Endothelial cell of umbilical vein (primary cell): ENCODE measurements around the gene PKD2. TPM values are rescaled to one million over a fixed set of nuclear protein-coding genes. Genes with fewer than 3 reads are reported as not detected.

Experiments
- BruUV-seq: library from RNA; stranded (reverse); fragments of 400-500 nt; replicated peaks from 2 replicates; lab custom pipeline; 2021; lab: Mats Ljungman, UMichigan
- CTCF ChIA-PET: fragments of 300-600, 350-600 bp; sonication (Branson Sonifier 250); formaldehyde crosslinking; loops from one replicate; lab custom pipeline; 2021; ENCODE audit warnings: antibody characterized with exemption, inconsistent platforms; lab: Charles Lee
- POLR2A ChIA-PET: fragments of 300-600, 350-600 bp; sonication (Branson Sonifier 250); formaldehyde crosslinking; loops from one replicate; lab custom pipeline; 2021; ENCODE audit warnings: antibody characterized with exemption, inconsistent platforms; lab: Charles Lee
- DNase-seq: peaks from one replicate; pipeline ENCODE4 v3.0.0-alpha.2; 2011; ENCODE audit warnings: low read depth, low spot score
- FAIRE-seq: peaks from 2 replicates; lab custom pipeline; 2011; peaks lifted over from hg19 to GRCh38; lab: Jason Lieb, UNC
- H2AFZ ChIP-seq: 2 replicates; pipeline ENCODE4 v1.6.0; 2012; ENCODE audit warnings: low read depth, low read length, control low read depth, inconsistent platforms
- H3K27ac ChIP-seq: 2 replicates; pipeline ENCODE4 v1.5.1; 2011; ENCODE audit warnings: low read depth, mild to moderate bottlenecking, control low read depth, low read length, moderate library complexity; ENCODE audit not compliant: insufficient read depth
- H3K27me3 ChIP-seq, 2 experiments: 2 replicates each; pipeline versions ENCODE4 v1.6.0 to v1.6.1; 2011; ENCODE audit warnings: low read length in 2 of 2, mixed read lengths in 1 of 2; ENCODE audit not compliant: control insufficient read depth in 2 of 2, insufficient read depth in 2 of 2
- H3K36me3 ChIP-seq, 2 experiments: 2 replicates in 1 of 2; 3 replicates in 1 of 2; pipeline ENCODE4 v1.5.1; 2011; ENCODE audit warnings: low read length in 2 of 2, mild to moderate bottlenecking in 1 of 2, moderate library complexity in 1 of 2; ENCODE audit not compliant: control insufficient read depth in 2 of 2, insufficient read depth in 2 of 2; ENCODE audit errors: extremely low read depth in 1 of 2
- H3K4me1 ChIP-seq: 3 replicates; pipeline ENCODE4 v1.5.1; 2011; ENCODE audit warnings: mild to moderate bottlenecking, low read length; ENCODE audit not compliant: control insufficient read depth, insufficient read depth; ENCODE audit errors: extremely low read depth
- H3K4me2 ChIP-seq: 2 replicates; pipeline ENCODE4 v1.6.1; 2011; ENCODE audit warnings: low read length, control low read depth, mixed read lengths; ENCODE audit not compliant: insufficient read depth
- H3K4me3 ChIP-seq, 3 experiments: fragments of 200-600 bp in 1 of 3; sonication (generic), shearing (Covaris generic) in 1 of 3; replicated peaks in 1 of 3; 2 replicates each; pipeline ENCODE4 v1.5.1; 2011 to 2016; ENCODE audit warnings: control low read depth in 3 of 3, low read length in 3 of 3, mild to moderate bottlenecking in 2 of 3, inconsistent platforms in 1 of 3, low read depth in 1 of 3, moderate library complexity in 1 of 3; ENCODE audit not compliant: insufficient read depth in 1 of 3
- H3K79me2 ChIP-seq: 2 replicates; pipeline ENCODE4 v1.6.0; 2012; ENCODE audit warnings: low read length, inconsistent platforms; ENCODE audit not compliant: control insufficient read depth, insufficient read depth
- H3K9ac ChIP-seq: replicated peaks from 2 replicates; pipeline ENCODE3; 2011; ENCODE audit warnings: low read length, control low read depth; ENCODE audit not compliant: insufficient read depth; ENCODE audit errors: extremely low read depth
- H3K9me1 ChIP-seq: replicated peaks from 3 replicates; pipeline ENCODE4 v1.6.0; 2011; ENCODE audit warnings: mild to moderate bottlenecking, low read length; ENCODE audit not compliant: control insufficient read depth, insufficient read depth; ENCODE audit errors: extremely low read depth
- H3K9me3 ChIP-seq: replicated peaks from 2 replicates; pipeline ENCODE4 v1.5.1; 2012; ENCODE audit warnings: low read length, inconsistent platforms; ENCODE audit not compliant: control insufficient read depth, insufficient read depth
- H4K20me1 ChIP-seq: replicated peaks from 2 replicates; pipeline ENCODE3; 2011; ENCODE audit warnings: mild to moderate bottlenecking, low read length; ENCODE audit not compliant: control insufficient read depth, insufficient read depth; ENCODE audit errors: extremely low read depth
- EZH2 ChIP-seq: IDR thresholded peaks from 2 replicates; pipeline ENCODE4 v1.6.1; 2012; ENCODE audit warnings: borderline replicate concordance, low read depth, mild to moderate bottlenecking, moderate library complexity, low read length, inconsistent platforms; ENCODE audit not compliant: severe bottlenecking
- FOS ChIP-seq: IDR thresholded peaks from 2 replicates; pipeline ENCODE4 v1.6.1; 2011; ENCODE audit warnings: mild to moderate bottlenecking, low read length, moderate library complexity, borderline replicate concordance; ENCODE audit not compliant: insufficient read depth
- GATA2 ChIP-seq: IDR thresholded peaks from 2 replicates; pipeline ENCODE4 v1.7.0; 2011; ENCODE audit warnings: low read depth, mild to moderate bottlenecking, moderate library complexity, mixed read lengths, low read length; ENCODE audit not compliant: insufficient read length, insufficient read depth
- JUN ChIP-seq: IDR thresholded peaks from 2 replicates; pipeline ENCODE4 v1.6.1; 2011; ENCODE audit warnings: borderline replicate concordance, low read depth; ENCODE audit not compliant: insufficient read length, insufficient read depth
- MYC ChIP-seq: IDR thresholded peaks from one replicate; pipeline ENCODE4 v1.6.1; 2011; ENCODE audit warnings: mild to moderate bottlenecking, low read depth, low read length
- POLR2A ChIP-seq: IDR thresholded peaks from 2 replicates; pipeline ENCODE4 v1.6.1; 2012; ENCODE audit warnings: low read depth, mild to moderate bottlenecking, control low read depth, low read length
- POLR2AphosphoS5 ChIP-seq: IDR thresholded peaks from 2 replicates; pipeline ENCODE4 v1.6.1; 2012; ENCODE audit warnings: low read depth, mild to moderate bottlenecking, control low read depth, low read length, moderate library complexity; ENCODE audit not compliant: insufficient read depth
- dilution Hi-C: fragments of 300-500 bp; cut with MboI; formaldehyde crosslinking; loops from one replicate; pipeline ENCODE4 v1.15.0; 2019; ENCODE audit warnings: low sequenced_read_pairs; ENCODE audit not compliant: extremely low pct_ligation_motif_present
- intact Hi-C: fragments of 100-400 bp; cut with micrococcal nuclease; formaldehyde crosslinking; loops from one replicate; pipeline ENCODE4 v1.10.0; 2022
- polyA plus RNA-seq, 4 experiments: library from polyadenylated mRNA; depleted of rRNA in 3 of 4; stranded (reverse) in 3 of 4; unstranded in 1 of 4; fragments of >200 nt; gene quantifications; 2 replicates each; pipeline versions ENCODE4 v1.2.1 to v1.2.3, GENCODE V29; 2011 to 2012; ENCODE audit warnings: missing spikeins in 1 of 4
- total RNA-seq: library from RNA; stranded (reverse); gene quantifications from 2 replicates; pipeline ENCODE4 v1.2.3, GENCODE V29; 2021
- TF ChIP-seq, protein P1 (sequence below): IDR thresholded peaks from 2 replicates; pipeline ENCODE4 v1.6.1; 2011; ENCODE audit not compliant: insufficient read depth, insufficient read length
- TF ChIP-seq, protein P2 (sequence below), 2 donors: IDR thresholded peaks; 1 replicate in 1 of 2; 2 replicates in 1 of 2; pipeline ENCODE4 v1.5.1; 2011; ENCODE audit warnings: low read length in 2 of 2, mild to moderate bottlenecking in 2 of 2, moderate library complexity in 2 of 2, control low read depth in 1 of 2, inconsistent platforms in 1 of 2, low read depth in 1 of 2; ENCODE audit not compliant: insufficient read depth in 1 of 2; ENCODE audit errors: extremely low read depth in 1 of 2

PKD2 gene
- total and polyA plus RNA-seq, 2 donors (not counting 3 experiments of a cell fraction or from before 2014, with no cell fraction given), result 23.1 to 27.0 TPM

DNA sequence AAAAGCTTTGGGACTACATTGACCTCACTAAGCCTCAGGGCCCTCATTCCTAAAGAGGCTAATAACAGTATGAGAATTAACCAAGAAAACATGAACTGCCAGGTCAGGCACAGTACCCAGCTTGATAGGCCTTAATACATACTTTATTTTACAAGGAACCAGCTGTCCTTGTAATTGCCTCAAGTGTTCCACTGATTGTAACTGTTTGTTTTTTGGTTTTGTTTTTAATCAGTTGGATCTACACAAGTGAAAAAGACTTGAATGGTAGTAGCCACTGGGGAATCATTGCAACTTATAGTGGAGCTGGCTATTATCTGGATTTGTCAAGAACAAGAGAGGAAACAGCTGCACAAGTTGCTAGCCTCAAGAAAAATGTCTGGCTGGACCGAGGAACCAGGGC lies 35.6 kb downstream of the PKD2 start:
- dilution Hi-C loops, result no loop called here
- H3K4me2 ChIP-seq, result no peak overlapping the region
- H3K79me2 ChIP-seq, result no peaks in the 10 kb centered on the region
- POLR2A ChIA-PET, result no interaction called here
- H3K9me1 ChIP-seq, result no peaks in the 10 kb centered on the region
- intact Hi-C loops, result no loop called here
- no peaks in the 10 kb centered on the region for H3K27me3 ChIP-seq
- no TSS peak for BruUV-seq
- no peak overlapping the region for H3K4me3 ChIP-seq
- no peak overlapping the region for H3K9ac ChIP-seq
- CTCF ChIA-PET, result interaction anchor here (1.0 to 2.2 kb wide), 4 partner anchors 10 to 190 kb away, joined by 3 to 8 read pairs (median 5); no protein-coding TSS in a partner anchor
- peaks cover 21 to 33% of the 10 kb centered on the region in 2 experiments for H3K36me3 ChIP-seq
- peaks cover 11% of the 10 kb centered on the region for H3K4me1 ChIP-seq
- no peaks in the 10 kb centered on the region for H3K9me3 ChIP-seq
- no peaks in the 10 kb centered on the region for H4K20me1 ChIP-seq
- H2AFZ ChIP-seq, result no peak overlapping the region
- peak; percentile 59 for DNase-seq
- no peak for FAIRE-seq
- no peak overlapping the region for H3K27ac ChIP-seq
- TF ChIP-seq POLR2A, result no peak
- TF ChIP-seq, protein P1, sequence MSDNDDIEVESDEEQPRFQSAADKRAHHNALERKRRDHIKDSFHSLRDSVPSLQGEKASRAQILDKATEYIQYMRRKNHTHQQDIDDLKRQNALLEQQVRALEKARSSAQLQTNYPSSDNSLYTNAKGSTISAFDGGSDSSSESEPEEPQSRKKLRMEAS, result no peak
- no peak for TF ChIP-seq MYC
- TF ChIP-seq POLR2AphosphoS5, result no peak
- TF ChIP-seq EZH2, result no peak
- TF ChIP-seq GATA2, result no peak
- TF ChIP-seq, protein P2, sequence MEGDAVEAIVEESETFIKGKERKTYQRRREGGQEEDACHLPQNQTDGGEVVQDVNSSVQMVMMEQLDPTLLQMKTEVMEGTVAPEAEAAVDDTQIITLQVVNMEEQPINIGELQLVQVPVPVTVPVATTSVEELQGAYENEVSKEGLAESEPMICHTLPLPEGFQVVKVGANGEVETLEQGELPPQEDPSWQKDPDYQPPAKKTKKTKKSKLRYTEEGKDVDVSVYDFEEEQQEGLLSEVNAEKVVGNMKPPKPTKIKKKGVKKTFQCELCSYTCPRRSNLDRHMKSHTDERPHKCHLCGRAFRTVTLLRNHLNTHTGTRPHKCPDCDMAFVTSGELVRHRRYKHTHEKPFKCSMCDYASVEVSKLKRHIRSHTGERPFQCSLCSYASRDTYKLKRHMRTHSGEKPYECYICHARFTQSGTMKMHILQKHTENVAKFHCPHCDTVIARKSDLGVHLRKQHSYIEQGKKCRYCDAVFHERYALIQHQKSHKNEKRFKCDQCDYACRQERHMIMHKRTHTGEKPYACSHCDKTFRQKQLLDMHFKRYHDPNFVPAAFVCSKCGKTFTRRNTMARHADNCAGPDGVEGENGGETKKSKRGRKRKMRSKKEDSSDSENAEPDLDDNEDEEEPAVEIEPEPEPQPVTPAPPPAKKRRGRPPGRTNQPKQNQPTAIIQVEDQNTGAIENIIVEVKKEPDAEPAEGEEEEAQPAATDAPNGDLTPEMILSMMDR (IDR thresholded peaks at IDR 0.05; ENCODE audit: extremely low read depth in 1 of 2, insufficient read depth in 1 of 2, low read depth in 1 of 2, low read length in 2 of 2), result no peak
- TF ChIP-seq FOS, result no peak
- TF ChIP-seq JUN, result no peak
